DND-41 (cell line): Measurements from ENCODE around the gene MYH11.

Experiments used
- ATAC-seq: fragments of 200-7000 bp; cut with Tn5 transposase; 3 replicates; pipeline ENCODE4 v1.9.1; 2021; ENCODE audit warnings: low read depth; ENCODE audit not compliant: insufficient read depth
- DNase-seq: peaks from one replicate; pipeline ENCODE4 v3.0.0-alpha.2; 2020
- H2AFZ ChIP-seq: 2 replicates; pipeline ENCODE4 v1.6.0; 2012; ENCODE audit warnings: low read depth, low read length
- H3K27ac ChIP-seq: 2 replicates; pipeline ENCODE4 v1.5.1; 2012; ENCODE audit warnings: low read length, inconsistent platforms
- H3K27me3 ChIP-seq: fragments of 200-600 bp; sonication (generic); 2 replicates; pipeline ENCODE4 v1.6.0; 2012; ENCODE audit warnings: low read length, mild to moderate bottlenecking, inconsistent platforms; ENCODE audit not compliant: insufficient read depth, poor library complexity
- H3K36me3 ChIP-seq: 2 replicates; pipeline ENCODE4 v1.5.1; 2012; ENCODE audit warnings: low read length, inconsistent platforms; ENCODE audit not compliant: insufficient read depth
- H3K4me1 ChIP-seq: 2 replicates; pipeline ENCODE4 v1.5.1; 2012; ENCODE audit warnings: mild to moderate bottlenecking, low read length; ENCODE audit not compliant: insufficient read depth
- H3K4me2 ChIP-seq: 2 replicates; pipeline ENCODE4 v1.6.0; 2012; ENCODE audit warnings: mild to moderate bottlenecking, moderate library complexity, low read length, inconsistent platforms; ENCODE audit not compliant: insufficient read depth
- H3K4me3 ChIP-seq, 2 experiments: fragments of 200-600 bp in 1 of 2; shearing (Covaris generic) in 1 of 2; 2 replicates each; pipeline ENCODE4 v1.5.1; 2012 to 2016; ENCODE audit warnings: inconsistent platforms in 2 of 2, low read length in 2 of 2, mild to moderate bottlenecking in 2 of 2, low read depth in 1 of 2, moderate library complexity in 1 of 2
- H3K79me2 ChIP-seq: 2 replicates; pipeline ENCODE4 v1.6.0; 2012; ENCODE audit warnings: low read length, inconsistent platforms; ENCODE audit not compliant: insufficient read depth
- H3K9ac ChIP-seq: 2 replicates; pipeline ENCODE4 v1.6.0; 2012; ENCODE audit warnings: low read depth, mild to moderate bottlenecking, inconsistent platforms, low read length, moderate library complexity
- H3K9me3 ChIP-seq: 2 replicates; pipeline ENCODE4 v1.5.1; 2012; ENCODE audit warnings: low read length, moderate library complexity, mild to moderate bottlenecking, inconsistent platforms; ENCODE audit not compliant: insufficient read depth, severe bottlenecking
- H4K20me1 ChIP-seq: 2 replicates; pipeline ENCODE4 v1.6.0; 2012; ENCODE audit warnings: low read length; ENCODE audit not compliant: insufficient read depth
- EZH2 ChIP-seq: IDR thresholded peaks from 3 replicates; pipeline ENCODE4 v1.6.1; 2012; ENCODE audit warnings: borderline replicate concordance, low read depth, mild to moderate bottlenecking, moderate library complexity, low read length, inconsistent platforms; ENCODE audit not compliant: severe bottlenecking
- TF ChIP-seq, protein P1 (sequence below): IDR thresholded peaks from 2 replicates; pipeline ENCODE4 v1.5.1; 2012; ENCODE audit warnings: borderline replicate concordance, low read length, moderate library complexity, mild to moderate bottlenecking; ENCODE audit not compliant: poor library complexity, severe bottlenecking; ENCODE audit errors: extremely low read depth

The MYH11 gene

DNA sequence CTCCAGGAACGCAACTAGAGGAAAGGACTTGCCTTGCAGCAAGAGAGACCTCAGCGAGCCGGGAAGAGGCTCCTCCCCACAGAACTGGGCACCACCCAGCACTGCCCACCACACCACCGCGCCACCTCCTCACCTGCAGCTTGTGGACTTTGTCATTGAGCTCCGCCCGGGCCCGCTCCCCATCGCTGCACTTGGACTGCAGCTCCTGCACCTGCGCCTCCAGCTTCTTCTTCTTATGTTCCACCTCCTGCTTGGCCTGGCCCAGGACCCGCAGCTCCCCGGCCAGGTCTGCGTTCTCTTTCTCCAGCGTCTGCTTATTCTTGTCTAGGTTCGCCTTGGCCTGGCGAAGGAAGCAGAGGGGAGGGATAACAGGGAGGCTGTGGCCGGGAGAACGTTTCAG lies 130.1 kb downstream of the MYH11 start:
- DNase-seq (no peak), ATAC-seq (no peak)
- no peaks in the 10 kb centered on the region for H4K20me1 ChIP-seq

DNA sequence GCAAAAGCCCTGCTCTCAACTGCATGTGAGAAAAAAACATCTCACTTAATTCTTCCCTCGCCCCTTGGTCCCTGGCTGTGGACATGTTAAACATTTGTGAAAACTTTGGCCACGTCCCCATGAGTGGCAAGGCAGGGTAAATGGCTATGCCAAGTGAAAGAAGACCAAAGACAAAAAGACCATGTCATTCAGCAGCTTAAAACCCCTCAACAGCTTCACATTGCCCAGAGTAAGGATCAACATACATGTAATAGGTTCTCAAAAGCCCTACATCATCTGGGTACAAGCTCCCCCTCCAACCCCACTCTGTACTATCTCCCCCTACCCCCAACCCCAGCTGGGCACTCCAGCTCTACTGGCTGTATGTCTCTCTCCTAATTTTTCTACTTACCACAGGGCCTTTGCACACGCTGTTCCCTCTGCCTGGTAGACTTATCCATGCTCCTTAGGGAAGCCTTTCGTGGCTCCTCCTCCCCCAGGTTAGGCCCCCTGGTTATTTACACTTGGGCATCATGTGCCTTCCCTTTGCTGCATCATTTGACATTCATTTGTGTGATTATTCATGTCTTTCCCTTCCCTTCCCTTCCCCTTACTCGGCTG lies 131.1 kb downstream of the MYH11 start:
- no peak overlapping the region for H3K27ac ChIP-seq
- no peaks in the 10 kb centered on the region for H3K79me2 ChIP-seq
- H3K4me1 ChIP-seq, result no peaks in the 10 kb centered on the region
- peaks cover 41% of the 10 kb centered on the region for H3K36me3 ChIP-seq
- no peaks in the 10 kb centered on the region for H3K27me3 ChIP-seq
- no peak overlapping the region for H3K9ac ChIP-seq
- TF ChIP-seq, protein P1, sequence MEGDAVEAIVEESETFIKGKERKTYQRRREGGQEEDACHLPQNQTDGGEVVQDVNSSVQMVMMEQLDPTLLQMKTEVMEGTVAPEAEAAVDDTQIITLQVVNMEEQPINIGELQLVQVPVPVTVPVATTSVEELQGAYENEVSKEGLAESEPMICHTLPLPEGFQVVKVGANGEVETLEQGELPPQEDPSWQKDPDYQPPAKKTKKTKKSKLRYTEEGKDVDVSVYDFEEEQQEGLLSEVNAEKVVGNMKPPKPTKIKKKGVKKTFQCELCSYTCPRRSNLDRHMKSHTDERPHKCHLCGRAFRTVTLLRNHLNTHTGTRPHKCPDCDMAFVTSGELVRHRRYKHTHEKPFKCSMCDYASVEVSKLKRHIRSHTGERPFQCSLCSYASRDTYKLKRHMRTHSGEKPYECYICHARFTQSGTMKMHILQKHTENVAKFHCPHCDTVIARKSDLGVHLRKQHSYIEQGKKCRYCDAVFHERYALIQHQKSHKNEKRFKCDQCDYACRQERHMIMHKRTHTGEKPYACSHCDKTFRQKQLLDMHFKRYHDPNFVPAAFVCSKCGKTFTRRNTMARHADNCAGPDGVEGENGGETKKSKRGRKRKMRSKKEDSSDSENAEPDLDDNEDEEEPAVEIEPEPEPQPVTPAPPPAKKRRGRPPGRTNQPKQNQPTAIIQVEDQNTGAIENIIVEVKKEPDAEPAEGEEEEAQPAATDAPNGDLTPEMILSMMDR, result no peak
- TF ChIP-seq EZH2, result no peak
- no peak for DNase-seq
- H4K20me1 ChIP-seq, result no peaks in the 10 kb centered on the region
- H2AFZ ChIP-seq, result no peak overlapping the region
- no peaks in the 10 kb centered on the region for H3K9me3 ChIP-seq
- H3K4me3 ChIP-seq, result no peak overlapping the region
- no peak overlapping the region for H3K4me2 ChIP-seq
- no peak for ATAC-seq

More for the DNA sequence above, 130.1 kb downstream of the MYH11 start:
- Histone ChIP-seq H3K27me3 (no peaks in the 10 kb centered on the region), H3K36me3 (peaks cover 34% of the 10 kb centered on the region), H2AFZ (no peak overlapping the region), H3K4me1 (no peaks in the 10 kb centered on the region), H3K9ac (no peak overlapping the region), H3K4me3 (no peak overlapping the region), H3K27ac (no peak overlapping the region), H3K79me2 (no peaks in the 10 kb centered on the region), H3K4me2 (no peak overlapping the region), H3K9me3 (no peaks in the 10 kb centered on the region)
- TF ChIP-seq, protein P1, result no peak
- no peak for TF ChIP-seq EZH2

DNA sequence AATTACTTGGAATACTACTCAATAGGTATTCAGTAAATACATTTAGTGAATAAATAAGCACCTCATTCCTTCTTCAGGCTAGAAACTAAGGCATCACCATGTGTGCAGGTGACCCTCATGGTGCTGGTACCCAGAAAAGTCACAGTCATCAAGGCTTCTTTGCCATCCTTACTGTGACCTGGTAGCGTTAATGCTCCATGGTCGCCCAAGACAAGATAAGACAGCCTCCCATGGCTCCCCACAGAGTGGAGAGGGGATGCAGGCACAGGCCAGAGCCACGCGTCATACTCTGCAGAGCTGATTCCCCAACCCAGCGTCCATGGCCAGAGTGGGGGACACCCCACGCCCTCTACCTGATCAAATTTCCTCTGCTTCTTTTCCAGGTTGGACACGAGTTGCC lies 133.0 kb downstream of the MYH11 start:
- no peak for TF ChIP-seq EZH2
- TF ChIP-seq, protein P1, result no peak
- DNase-seq, result no peak
- Histone ChIP-seq H3K4me3 (no peak overlapping the region), H3K4me1 (no peaks in the 10 kb centered on the region), H2AFZ (no peak overlapping the region), H3K79me2 (no peaks in the 10 kb centered on the region), H3K9me3 (no peaks in the 10 kb centered on the region), H3K27ac (no peak overlapping the region), H3K27me3 (no peaks in the 10 kb centered on the region), H3K4me2 (no peak overlapping the region), H3K36me3 (peaks cover 52% of the 10 kb centered on the region), H3K9ac (no peak overlapping the region), H4K20me1 (no peaks in the 10 kb centered on the region)
- no peak for ATAC-seq
